ENCODE results near the gene ARRDC1. TPM values are rescaled to one million over a fixed set of nuclear protein-coding genes. Genes with fewer than 3 reads are reported as not detected.

ARRDC1 gene
- total and polyA plus RNA-seq, 9 of the 15 experiments (the other 6 are each of a cell fraction or from before 2014, with no cell fraction given), result 0.21 to 45.3 (median 18.6) TPM

DNA sequence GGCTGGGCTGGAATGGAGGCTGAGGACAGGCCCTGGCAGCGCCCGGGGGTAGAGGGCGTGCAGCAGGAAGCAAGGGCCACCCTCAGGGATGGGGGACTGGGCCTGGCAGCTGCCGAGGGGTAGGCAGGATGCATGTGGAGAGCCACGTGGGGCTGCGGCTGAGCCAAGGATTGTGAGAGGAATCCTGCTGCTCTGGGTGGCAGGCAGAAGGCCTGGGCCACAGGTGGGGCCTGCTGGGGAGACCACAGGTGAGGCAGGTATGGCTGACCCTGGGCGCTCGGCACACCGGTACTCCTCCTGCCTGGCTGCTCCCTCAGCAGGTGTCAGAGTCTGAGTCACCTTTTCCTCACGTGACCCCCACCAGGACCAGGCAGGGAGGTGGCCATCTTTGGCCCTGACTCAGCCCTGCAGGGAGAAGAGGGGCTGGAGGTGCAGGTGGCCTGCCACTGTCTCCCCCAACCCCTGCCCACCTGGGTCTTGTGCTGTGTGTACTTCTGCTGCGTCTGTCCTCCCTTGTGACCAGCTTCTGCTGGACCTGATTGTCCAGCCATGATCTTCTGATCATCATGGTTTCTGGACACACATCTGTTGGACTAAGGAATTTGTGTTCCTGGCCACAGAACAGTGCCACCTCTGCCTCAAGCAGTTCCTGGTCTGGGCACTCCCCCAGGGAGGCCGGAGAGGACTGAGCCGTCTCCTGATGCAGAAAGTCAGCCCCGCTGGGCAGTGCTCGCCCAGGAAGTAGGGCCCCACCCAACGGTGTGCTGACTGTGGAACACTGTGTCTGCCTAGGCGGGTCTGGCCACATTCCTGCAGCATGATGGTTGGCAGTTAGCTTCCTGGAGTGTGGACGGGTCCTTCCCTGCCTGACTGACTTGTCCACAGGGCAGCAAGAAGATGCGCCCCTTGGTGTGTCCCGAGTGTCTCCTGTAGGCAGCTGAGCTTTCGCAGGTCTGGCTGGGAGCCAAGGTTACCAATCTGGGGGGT, 6.4 kb downstream of the ARRDC1 start (continued):
- TF ChIP-seq, protein P1, sequence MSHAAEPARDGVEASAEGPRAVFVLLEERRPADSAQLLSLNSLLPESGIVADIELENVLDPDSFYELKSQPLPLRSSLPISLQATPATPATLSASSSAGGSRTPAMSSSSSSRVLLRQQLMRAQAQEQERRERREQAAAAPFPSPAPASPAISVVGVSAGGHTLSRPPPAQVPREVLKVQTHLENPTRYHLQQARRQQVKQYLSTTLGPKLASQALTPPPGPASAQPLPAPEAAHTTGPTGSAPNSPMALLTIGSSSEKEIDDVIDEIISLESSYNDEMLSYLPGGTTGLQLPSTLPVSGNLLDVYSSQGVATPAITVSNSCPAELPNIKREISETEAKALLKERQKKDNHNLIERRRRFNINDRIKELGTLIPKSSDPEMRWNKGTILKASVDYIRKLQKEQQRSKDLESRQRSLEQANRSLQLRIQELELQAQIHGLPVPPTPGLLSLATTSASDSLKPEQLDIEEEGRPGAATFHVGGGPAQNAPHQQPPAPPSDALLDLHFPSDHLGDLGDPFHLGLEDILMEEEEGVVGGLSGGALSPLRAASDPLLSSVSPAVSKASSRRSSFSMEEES (CRISPR knock-in tag; IDR thresholded peaks at IDR 0.05), result peak; percentile 39; the same call in 1 of the 2 replicates
- TF ChIP-seq SMAD3 (CRISPR knock-in tag; conservative IDR thresholded peaks at IDR 0.05) (no peak), ZNF583 (CRISPR knock-in tag; IDR thresholded peaks at IDR 0.05) (no peak), DPF2 (IDR thresholded peaks at IDR 0.05) (no peak), KLF6 (CRISPR knock-in tag; IDR thresholded peaks at IDR 0.05; ENCODE audit: borderline replicate concordance) (no peak), MYNN (IDR thresholded peaks at IDR 0.05) (0 out of 2 replicates have a peak, but pooled peaks have one; percentile 16), MYNN (CRISPR knock-in tag; IDR thresholded peaks at IDR 0.05) (no peak), TAF15 (IDR thresholded peaks at IDR 0.05; ENCODE audit: low read depth, low read length) (no peak), CBFA2T3 (IDR thresholded peaks at IDR 0.05) (peak; percentile 11; the same call in 1 of the 2 replicates), NCOR1 (IDR thresholded peaks at IDR 0.05) (no peak)
- TF ChIP-seq, protein P2, sequence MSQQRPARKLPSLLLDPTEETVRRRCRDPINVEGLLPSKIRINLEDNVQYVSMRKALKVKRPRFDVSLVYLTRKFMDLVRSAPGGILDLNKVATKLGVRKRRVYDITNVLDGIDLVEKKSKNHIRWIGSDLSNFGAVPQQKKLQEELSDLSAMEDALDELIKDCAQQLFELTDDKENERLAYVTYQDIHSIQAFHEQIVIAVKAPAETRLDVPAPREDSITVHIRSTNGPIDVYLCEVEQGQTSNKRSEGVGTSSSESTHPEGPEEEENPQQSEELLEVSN (IDR thresholded peaks at IDR 0.05; ENCODE audit: borderline replicate concordance in 1 of 2, extremely low read depth in 1 of 2, insufficient read depth in 1 of 2, insufficient read length in 1 of 2, low read depth in 1 of 2, low read length in 1 of 2, poor library complexity in 1 of 2, severe bottlenecking in 1 of 2), result peak in 1 of 2 experiments; percentile 14
- TF ChIP-seq, protein P3, sequence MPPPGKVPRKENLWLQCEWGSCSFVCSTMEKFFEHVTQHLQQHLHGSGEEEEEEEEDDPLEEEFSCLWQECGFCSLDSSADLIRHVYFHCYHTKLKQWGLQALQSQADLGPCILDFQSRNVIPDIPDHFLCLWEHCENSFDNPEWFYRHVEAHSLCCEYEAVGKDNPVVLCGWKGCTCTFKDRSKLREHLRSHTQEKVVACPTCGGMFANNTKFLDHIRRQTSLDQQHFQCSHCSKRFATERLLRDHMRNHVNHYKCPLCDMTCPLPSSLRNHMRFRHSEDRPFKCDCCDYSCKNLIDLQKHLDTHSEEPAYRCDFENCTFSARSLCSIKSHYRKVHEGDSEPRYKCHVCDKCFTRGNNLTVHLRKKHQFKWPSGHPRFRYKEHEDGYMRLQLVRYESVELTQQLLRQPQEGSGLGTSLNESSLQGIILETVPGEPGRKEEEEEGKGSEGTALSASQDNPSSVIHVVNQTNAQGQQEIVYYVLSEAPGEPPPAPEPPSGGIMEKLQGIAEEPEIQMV (tag; conservative IDR thresholded peaks at IDR 0.05; ENCODE audit: low read depth), result no peak

Data from K562 (cell line).